Activated T-cell treated with anti-CD3 and anti-CD28 coated beads, Interleukin-2, amount 50 U/mL, for 72 hours (primary cell): Measurements from ENCODE around the gene SMARCC2. TPM values are rescaled to one million over a fixed set of nuclear protein-coding genes. Genes with fewer than 3 reads are reported as not detected.

Source experiments
- ATAC-seq, 2 donors: fragments of 150-1000 bp; cut with Tn5 transposase; replicated peaks in 1 of 2; 2 replicates each; pipeline ENCODE4 v1.10.0; 2021; ENCODE audit warnings: moderate library complexity in 2 of 2, mild to moderate bottlenecking in 1 of 2
- DNase-seq, 2 donors: peaks; one replicate each; pipeline ENCODE4 v3.0.0; 2021 to 2022; ENCODE audit warnings: mixed read lengths in 1 of 2
- H3K27ac Mint-ChIP-seq: one replicate; pipeline ENCODE4 v1.8.0; 2022; ENCODE audit warnings: mild to moderate bottlenecking, moderate library complexity, mixed read lengths
- H3K27me3 Mint-ChIP-seq: one replicate; pipeline ENCODE4 v1.8.0; 2022; ENCODE audit warnings: low read depth, mixed read lengths
- H3K36me3 Mint-ChIP-seq, 2 donors: one replicate each; pipeline ENCODE4 v1.8.0; 2022; ENCODE audit warnings: mixed read lengths in 2 of 2, mild to moderate bottlenecking in 1 of 2; ENCODE audit not compliant: insufficient read depth in 2 of 2
- H3K4me1 Mint-ChIP-seq: one replicate; pipeline ENCODE4 v1.8.0; 2022; ENCODE audit warnings: low read depth, mixed read lengths
- H3K4me3 Mint-ChIP-seq, 2 donors: one replicate each; pipeline ENCODE4 v1.8.0; 2022; ENCODE audit warnings: mild to moderate bottlenecking in 2 of 2, mixed read lengths in 2 of 2, moderate library complexity in 2 of 2
- H3K9me3 Mint-ChIP-seq, 2 donors: one replicate each; pipeline ENCODE4 v1.8.0; 2022; ENCODE audit warnings: mixed read lengths in 2 of 2
- total RNA-seq, 2 donors: library from RNA; stranded (reverse); gene quantifications; one replicate each; pipeline ENCODE4 v1.2.3, GENCODE V29; 2022

SMARCC2 gene
- total RNA-seq, 2 donors from 2014 or later: 99.7 to 104 TPM

GRCh38 chr12:56172839-56173238, 16.4 kb downstream of the SMARCC2 start:
- no peaks in the 10 kb centered on the region for H3K9me3 Mint-ChIP-seq
- H3K27me3 Mint-ChIP-seq: no peaks in the 10 kb centered on the region
- H3K27ac Mint-ChIP-seq: peak overlapping the region; percentile 29
- no peak overlapping the region for H3K4me3 Mint-ChIP-seq
- H3K36me3 Mint-ChIP-seq: peaks cover 13 to 29% of the 10 kb centered on the region in 2 donors
- H3K4me1 Mint-ChIP-seq: no peaks in the 10 kb centered on the region
- ATAC-seq (no peak), DNase-seq (no peak)

DNA sequence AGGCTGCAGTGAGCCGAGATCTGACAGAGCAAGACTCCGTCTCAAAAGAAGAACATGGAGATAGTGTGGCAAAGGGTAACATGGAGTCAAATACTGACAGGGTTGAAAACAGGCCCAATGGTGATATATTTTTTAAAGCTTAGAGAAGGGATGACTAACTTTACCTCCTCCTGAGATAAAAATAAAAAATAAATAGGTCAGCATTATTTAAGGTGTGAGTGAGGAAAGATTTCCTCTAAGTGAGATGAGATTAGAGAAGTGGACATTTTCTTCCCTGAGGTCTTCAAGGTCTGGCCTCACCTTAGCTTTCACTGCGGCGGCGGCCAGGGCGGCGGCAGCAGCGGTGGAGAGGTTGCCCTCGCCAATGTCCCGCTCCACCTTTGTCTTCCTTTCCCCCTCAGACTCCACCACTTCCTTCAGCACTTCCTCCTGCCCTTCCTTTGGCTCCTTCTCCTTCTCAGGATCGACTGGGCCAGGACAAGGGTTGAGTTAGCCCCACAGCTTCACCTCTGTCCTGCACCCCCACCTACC, 20.0 kb downstream of the SMARCC2 start:
- ATAC-seq: no peak
- H3K27ac Mint-ChIP-seq: peak overlapping the region; percentile 56

DNA sequence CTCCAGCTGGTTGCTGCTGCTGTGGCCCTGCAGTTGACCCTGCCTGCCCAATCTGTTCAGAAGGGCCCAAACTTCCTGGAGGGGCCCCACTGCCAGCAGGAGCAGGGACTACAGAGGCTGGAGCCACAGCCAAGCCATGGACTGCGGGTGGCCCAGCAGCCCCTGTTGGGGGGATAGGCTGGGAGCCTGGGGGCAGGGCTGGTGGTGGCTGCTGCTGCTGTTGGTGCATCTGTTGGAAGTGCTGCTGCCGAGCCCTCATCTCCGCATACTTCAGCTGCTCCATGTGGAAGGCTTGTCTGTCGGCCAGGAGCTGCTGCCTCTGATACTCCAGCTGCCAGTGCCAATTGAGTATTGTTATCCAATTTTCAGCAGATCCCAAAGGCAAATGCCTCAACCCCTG, 23.9 kb downstream of the SMARCC2 start:
- no peak overlapping the region for H3K27ac Mint-ChIP-seq
- no peak overlapping the region for H3K4me3 Mint-ChIP-seq
- H3K36me3 Mint-ChIP-seq: peaks cover 23 to 43% of the 10 kb centered on the region in 2 donors
- H3K4me1 Mint-ChIP-seq: peaks cover 21% of the 10 kb centered on the region
- DNase-seq: no peak
- H3K9me3 Mint-ChIP-seq: no peaks in the 10 kb centered on the region
- no peaks in the 10 kb centered on the region for H3K27me3 Mint-ChIP-seq
- ATAC-seq: no peak

More for the DNA sequence above, 20.0 kb downstream of the SMARCC2 start:
- no peak overlapping the region for H3K4me3 Mint-ChIP-seq
- H3K36me3 Mint-ChIP-seq: peaks cover 11 to 37% of the 10 kb centered on the region in 2 donors
- no peaks in the 10 kb centered on the region for H3K27me3 Mint-ChIP-seq
- H3K4me1 Mint-ChIP-seq: no peaks in the 10 kb centered on the region
- H3K9me3 Mint-ChIP-seq: no peaks in the 10 kb centered on the region
- no peak for DNase-seq

DNA sequence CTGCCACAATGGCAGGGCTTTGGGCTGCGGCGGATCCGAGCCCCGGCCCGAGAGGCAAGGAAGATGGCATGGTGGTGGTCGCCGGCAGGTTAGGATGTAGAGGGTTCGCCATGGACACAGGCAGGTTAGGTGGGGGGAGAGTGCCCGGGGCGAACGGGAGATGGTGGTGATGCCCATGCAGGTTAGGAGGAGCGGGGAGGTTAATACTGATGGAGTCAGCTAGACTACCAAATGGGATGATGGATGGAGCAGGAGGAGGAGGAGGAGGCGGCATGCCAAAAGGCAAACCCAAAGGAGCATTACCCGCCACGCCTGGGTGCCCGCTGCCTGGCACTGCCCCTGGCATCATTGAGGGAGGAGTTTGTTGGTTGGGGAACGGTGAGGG, 24.9 kb downstream of the SMARCC2 start:
- H3K36me3 Mint-ChIP-seq: peaks cover 26 to 42% of the 10 kb centered on the region in 2 donors
- ATAC-seq: no peak
- DNase-seq: no peak
- H3K4me3 Mint-ChIP-seq: no peak overlapping the region
- H3K27me3 Mint-ChIP-seq: no peaks in the 10 kb centered on the region
- H3K9me3 Mint-ChIP-seq: no peaks in the 10 kb centered on the region
- H3K27ac Mint-ChIP-seq: no peak overlapping the region
- peaks cover 31% of the 10 kb centered on the region for H3K4me1 Mint-ChIP-seq

DNA sequence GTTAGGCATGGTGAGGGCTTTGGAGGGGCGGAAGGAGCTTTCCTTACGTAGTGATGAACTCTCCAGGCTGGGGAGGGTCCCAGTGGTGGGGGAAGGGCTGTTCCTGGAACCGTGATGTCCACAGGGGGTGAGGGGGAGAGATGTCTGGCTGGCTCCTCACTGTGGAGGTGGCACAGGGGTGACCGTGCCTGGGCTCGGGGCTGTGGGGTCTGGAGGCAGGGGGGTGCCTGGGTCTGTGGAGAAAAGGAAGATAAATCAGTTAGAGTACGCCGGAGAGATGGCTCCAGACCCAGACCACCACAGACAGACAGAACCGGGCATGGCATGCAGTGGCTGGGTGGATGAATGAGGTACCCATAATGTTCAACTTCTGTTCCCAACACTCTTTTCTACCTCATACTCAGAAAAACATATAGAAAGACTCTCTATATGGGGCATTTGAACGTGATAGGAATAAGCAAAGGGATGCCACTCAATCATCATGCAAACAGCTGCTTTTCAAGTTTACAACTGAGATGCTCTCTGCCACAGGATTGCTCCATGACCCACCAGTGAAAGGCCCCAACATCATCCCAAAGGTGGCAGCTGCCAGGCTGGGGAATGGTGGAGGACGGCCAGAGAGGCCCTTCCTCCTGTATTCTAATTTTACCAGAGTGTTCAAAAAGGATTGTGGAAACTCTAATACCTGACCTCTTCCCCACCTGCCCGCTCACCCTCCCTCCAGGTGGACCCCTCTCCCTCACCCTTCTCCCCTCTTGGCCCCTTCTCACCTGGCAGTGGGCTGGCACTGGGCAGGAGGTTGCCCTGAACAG, 25.5 kb downstream of the SMARCC2 start:
- Mint-ChIP-seq H3K36me3 (peaks cover 30 to 43% of the 10 kb centered on the region in 2 donors), H3K4me1 (peaks cover 34% of the 10 kb centered on the region), H3K27me3 (no peaks in the 10 kb centered on the region), H3K9me3 (no peaks in the 10 kb centered on the region), H3K27ac (peak overlapping the region; percentile 81), H3K4me3 (no peak overlapping the region)
- DNase-seq (no peak), ATAC-seq (no peak)

DNA sequence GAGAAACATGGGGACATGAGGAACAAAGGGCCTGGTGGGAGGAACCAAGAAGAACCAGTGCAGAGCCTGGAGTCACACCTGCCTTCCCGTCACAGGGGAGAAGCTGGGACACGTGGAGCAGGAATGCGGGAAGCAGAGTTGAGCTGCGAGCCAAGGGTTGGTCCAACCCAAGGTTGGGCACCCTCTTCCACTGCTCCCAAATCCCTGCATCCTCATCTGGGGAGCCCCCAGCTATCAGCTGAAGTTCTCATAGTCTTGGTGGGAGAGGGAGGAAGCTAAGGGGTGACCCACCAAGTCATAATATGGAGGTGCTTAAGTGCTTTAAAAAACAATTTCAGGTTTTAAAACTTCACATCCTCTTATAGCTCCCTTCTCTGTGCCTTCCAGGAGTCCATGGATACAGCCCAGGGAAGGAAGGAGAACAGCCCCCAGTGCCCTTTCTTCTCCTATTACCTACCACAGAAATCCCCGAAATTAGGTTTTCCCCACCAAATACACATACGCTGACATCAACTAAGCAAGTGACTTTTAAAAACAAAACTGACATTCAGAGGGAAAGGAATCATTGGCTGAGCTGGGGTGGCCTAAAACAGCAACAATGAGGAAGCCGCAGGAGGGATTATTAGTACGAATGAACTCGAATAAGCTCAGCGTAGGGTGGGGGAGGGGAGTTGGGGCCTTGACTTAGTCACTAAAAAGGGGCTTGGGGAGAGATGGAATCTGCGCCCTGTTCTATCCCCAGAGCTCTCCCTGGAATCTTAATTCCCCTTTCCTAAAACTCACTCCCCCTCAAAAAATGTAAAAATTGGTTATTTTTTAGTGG, 26.6 kb downstream of the SMARCC2 start:
- peak overlapping the region; percentile 68 for H3K27ac Mint-ChIP-seq
- ATAC-seq: no peak

DNA sequence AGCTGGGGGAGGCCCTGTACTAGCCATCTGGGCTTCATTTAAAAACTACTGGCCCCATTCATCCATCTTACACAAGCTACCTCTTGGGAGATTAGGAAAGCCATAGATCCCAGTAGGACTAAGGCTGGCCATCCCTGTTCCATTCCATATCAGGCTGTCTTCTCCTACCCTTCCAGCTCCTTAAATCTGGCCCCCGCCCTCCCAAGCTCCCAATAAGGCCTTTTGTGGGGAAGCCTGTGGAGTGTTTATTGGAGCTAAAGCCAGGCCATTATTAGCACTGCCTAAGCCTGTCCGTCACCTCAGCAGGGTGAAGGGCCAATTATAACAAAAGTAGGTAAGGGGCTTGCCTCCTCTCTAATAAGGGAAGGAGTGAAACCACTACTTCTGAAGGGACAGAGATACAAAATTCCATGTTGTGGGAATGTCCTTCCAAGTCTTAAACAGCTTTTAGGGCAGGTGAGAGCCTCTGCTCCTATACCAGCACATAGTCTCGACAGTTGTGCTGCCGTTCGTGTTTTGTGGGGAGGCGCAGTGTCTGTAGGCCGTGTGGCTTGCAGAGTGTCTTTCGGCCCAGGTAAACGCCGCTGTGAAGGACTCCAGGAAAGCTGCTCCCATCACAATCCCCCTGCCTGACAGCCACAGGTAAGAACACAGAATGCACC, 27.5 kb downstream of the SMARCC2 start:
- H3K4me1 Mint-ChIP-seq: peaks cover 43% of the 10 kb centered on the region
- peak overlapping the region; percentile 96 to 100 for H3K4me3 Mint-ChIP-seq
- H3K27me3 Mint-ChIP-seq: no peaks in the 10 kb centered on the region
- H3K27ac Mint-ChIP-seq: peak overlapping the region; percentile 97
- ATAC-seq (no peak), DNase-seq (no peak)
- H3K36me3 Mint-ChIP-seq: peaks cover 27 to 40% of the 10 kb centered on the region in 2 donors
- no peaks in the 10 kb centered on the region for H3K9me3 Mint-ChIP-seq

More for the DNA sequence above, 26.6 kb downstream of the SMARCC2 start:
- Mint-ChIP-seq H3K9me3 (no peaks in the 10 kb centered on the region), H3K36me3 (peaks cover 31 to 43% of the 10 kb centered on the region in 2 donors), H3K27me3 (no peaks in the 10 kb centered on the region), H3K4me3 (no peak overlapping the region), H3K4me1 (peaks cover 34% of the 10 kb centered on the region)
- DNase-seq: no peak

GRCh38 chr12:56160894-56161689, 28.2 kb downstream of the SMARCC2 start:
- ATAC-seq (no peak), DNase-seq (no peak)
- peak overlapping the region; percentile 97 for H3K27ac Mint-ChIP-seq
- peaks cover 27 to 40% of the 10 kb centered on the region in 2 donors for H3K36me3 Mint-ChIP-seq
- no peaks in the 10 kb centered on the region for H3K9me3 Mint-ChIP-seq
- H3K4me1 Mint-ChIP-seq: peaks cover 43% of the 10 kb centered on the region
- no peaks in the 10 kb centered on the region for H3K27me3 Mint-ChIP-seq
- H3K4me3 Mint-ChIP-seq: peak overlapping the region; percentile 96 to 100

GRCh38 chr12:56160193-56160763, 29.0 kb downstream of the SMARCC2 start:
- Mint-ChIP-seq H3K27ac (peak overlapping the region; percentile 97), H3K9me3 (no peaks in the 10 kb centered on the region), H3K36me3 (peaks cover 33 to 43% of the 10 kb centered on the region in 2 donors), H3K4me1 (peaks cover 49% of the 10 kb centered on the region), H3K27me3 (no peaks in the 10 kb centered on the region), H3K4me3 (peak overlapping the region; percentile 96 to 100)
- ATAC-seq (peak; percentile 28 to 45), DNase-seq (peak; percentile 53 to 67)

GRCh38 chr12:56159482-56160192, 29.6 kb downstream of the SMARCC2 start:
- Mint-ChIP-seq H3K27me3 (no peaks in the 10 kb centered on the region), H3K27ac (peak overlapping the region; percentile 97), H3K4me1 (peaks cover 55% of the 10 kb centered on the region), H3K9me3 (no peaks in the 10 kb centered on the region), H3K36me3 (peaks cover 33 to 44% of the 10 kb centered on the region in 2 donors), H3K4me3 (peak overlapping the region; percentile 96 to 100)
- no peak for DNase-seq
- no peak for ATAC-seq

GRCh38 chr12:56158926-56159461, 30.3 kb downstream of the SMARCC2 start:
- ATAC-seq: peak in 1 of 2 donors; percentile 3
- no peak for DNase-seq

More at GRCh38 chr12:56158926-56159461, 30.3 kb downstream of the SMARCC2 start:
- Mint-ChIP-seq H3K27ac (peak overlapping the region; percentile 97), H3K4me3 (peak overlapping the region; percentile 96 to 100), H3K4me1 (peaks cover 62% of the 10 kb centered on the region), H3K27me3 (no peaks in the 10 kb centered on the region), H3K36me3 (peaks cover 30 to 40% of the 10 kb centered on the region in 2 donors), H3K9me3 (no peaks in the 10 kb centered on the region)
